Measurements from ENCODE around the gene C16orf46.

C16orf46 gene

DNA sequence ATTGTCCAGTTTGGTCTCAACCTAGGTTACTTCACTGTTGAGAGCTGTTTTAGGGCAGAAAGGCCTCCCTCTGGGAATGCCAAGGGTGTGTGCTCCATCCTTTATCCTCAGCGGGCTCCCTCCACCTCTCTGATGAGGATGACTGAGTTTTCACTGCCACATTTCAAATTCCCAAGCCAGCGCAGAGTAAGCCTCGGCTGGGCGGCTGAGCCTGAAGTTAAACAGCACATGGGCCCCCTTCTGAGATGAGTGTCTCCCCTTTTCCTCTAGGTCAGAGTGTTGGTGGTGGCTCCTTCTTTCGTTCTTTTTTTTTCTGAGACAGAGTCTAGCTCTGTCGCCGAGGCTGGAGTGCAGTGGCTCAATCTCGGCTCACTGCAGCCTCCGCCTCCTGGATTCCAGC is 24.7 kb upstream of the C16orf46 start:
- H4K20me1 ChIP-seq (ENCODE audit: control insufficient read depth, insufficient read depth, low read depth, low read length) = no peaks in the 10 kb centered on the region
- H3K36me3 ChIP-seq (ENCODE audit: control insufficient read depth, low read length) = no peaks in the 10 kb centered on the region
- H3K9me3 ChIP-seq (ENCODE audit: control insufficient read depth, insufficient read depth, low read length) = no peaks in the 10 kb centered on the region
- no peaks in the 10 kb centered on the region for H3K79me2 ChIP-seq (ENCODE audit: control insufficient read depth, low read length)
- H3K4me1 ChIP-seq (ENCODE audit: control insufficient read depth, low read length) = peaks cover 3% of the 10 kb centered on the region
- no peak overlapping the region for H3K4me3 ChIP-seq (ENCODE audit: low read length)
- H3K27me3 ChIP-seq (ENCODE audit: control insufficient read depth, low read length) = no peaks in the 10 kb centered on the region; the same call in 1 of the 2 replicates
- no peak overlapping the region for H3K27ac ChIP-seq (ENCODE audit: low read depth, low read length)
- H3K4me2 ChIP-seq (ENCODE audit: low read length) = no peak overlapping the region
- no peaks in the 10 kb centered on the region for H3K9me2 ChIP-seq (replicated peaks; ENCODE audit: control insufficient read depth, low read length)
- TF ChIP-seq EZH2phosphoT487 (IDR thresholded peaks at IDR 0.05; ENCODE audit: borderline replicate concordance, low read length) = no peak
- TF ChIP-seq, protein P1, sequence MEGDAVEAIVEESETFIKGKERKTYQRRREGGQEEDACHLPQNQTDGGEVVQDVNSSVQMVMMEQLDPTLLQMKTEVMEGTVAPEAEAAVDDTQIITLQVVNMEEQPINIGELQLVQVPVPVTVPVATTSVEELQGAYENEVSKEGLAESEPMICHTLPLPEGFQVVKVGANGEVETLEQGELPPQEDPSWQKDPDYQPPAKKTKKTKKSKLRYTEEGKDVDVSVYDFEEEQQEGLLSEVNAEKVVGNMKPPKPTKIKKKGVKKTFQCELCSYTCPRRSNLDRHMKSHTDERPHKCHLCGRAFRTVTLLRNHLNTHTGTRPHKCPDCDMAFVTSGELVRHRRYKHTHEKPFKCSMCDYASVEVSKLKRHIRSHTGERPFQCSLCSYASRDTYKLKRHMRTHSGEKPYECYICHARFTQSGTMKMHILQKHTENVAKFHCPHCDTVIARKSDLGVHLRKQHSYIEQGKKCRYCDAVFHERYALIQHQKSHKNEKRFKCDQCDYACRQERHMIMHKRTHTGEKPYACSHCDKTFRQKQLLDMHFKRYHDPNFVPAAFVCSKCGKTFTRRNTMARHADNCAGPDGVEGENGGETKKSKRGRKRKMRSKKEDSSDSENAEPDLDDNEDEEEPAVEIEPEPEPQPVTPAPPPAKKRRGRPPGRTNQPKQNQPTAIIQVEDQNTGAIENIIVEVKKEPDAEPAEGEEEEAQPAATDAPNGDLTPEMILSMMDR (IDR thresholded peaks at IDR 0.05; ENCODE audit: low read depth, low read length, poor library complexity, severe bottlenecking) = no peak
- no peaks in the 10 kb centered on the region for H3F3A ChIP-seq (ENCODE audit: control insufficient read depth, insufficient read depth)

DNA sequence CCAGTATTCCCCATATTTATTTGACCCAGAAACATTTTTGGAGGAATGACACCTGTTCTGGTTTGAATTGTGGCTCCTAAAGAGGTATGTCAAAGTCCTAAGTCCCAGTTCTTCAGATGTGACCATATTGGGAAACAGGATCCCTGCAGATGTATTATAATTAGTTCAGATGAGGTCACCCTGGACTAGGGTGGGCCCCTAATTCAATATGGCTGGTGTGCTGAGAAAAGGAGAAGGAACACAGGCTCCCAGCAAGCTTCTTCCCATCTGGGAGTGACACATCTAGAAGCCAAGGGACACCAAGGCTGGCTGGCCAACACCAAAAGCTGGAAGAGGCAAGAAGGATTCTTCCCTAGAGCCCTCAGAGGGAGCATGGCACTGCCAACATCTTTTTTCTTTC is 22.9 kb upstream of the C16orf46 start:
- no peaks in the 10 kb centered on the region; the same call in 1 of the 2 replicates for H3K36me3 ChIP-seq (ENCODE audit: control insufficient read depth, low read length)
- TF ChIP-seq EZH2phosphoT487 (IDR thresholded peaks at IDR 0.05; ENCODE audit: borderline replicate concordance, low read length) = no peak
- TF ChIP-seq, protein P1 (IDR thresholded peaks at IDR 0.05; ENCODE audit: low read depth, low read length, poor library complexity, severe bottlenecking) = no peak
- no peaks in the 10 kb centered on the region; the same call in 1 of the 2 replicates for H3K27me3 ChIP-seq (ENCODE audit: control insufficient read depth, low read length)
- H3K4me2 ChIP-seq (ENCODE audit: low read length) = no peak overlapping the region
- H3F3A ChIP-seq (ENCODE audit: control insufficient read depth, insufficient read depth) = no peaks in the 10 kb centered on the region
- H4K20me1 ChIP-seq (ENCODE audit: control insufficient read depth, insufficient read depth, low read depth, low read length) = no peaks in the 10 kb centered on the region
- no peaks in the 10 kb centered on the region for H3K9me3 ChIP-seq (ENCODE audit: control insufficient read depth, insufficient read depth, low read length)
- H3K9me2 ChIP-seq (replicated peaks; ENCODE audit: control insufficient read depth, low read length) = no peaks in the 10 kb centered on the region
- H3K4me3 ChIP-seq (ENCODE audit: low read length) = no peak overlapping the region
- peaks cover 10% of the 10 kb centered on the region for H3K79me2 ChIP-seq (ENCODE audit: control insufficient read depth, low read length)
- H3K27ac ChIP-seq (ENCODE audit: low read depth, low read length) = no peak overlapping the region
- peaks cover 9% of the 10 kb centered on the region for H3K4me1 ChIP-seq (ENCODE audit: control insufficient read depth, low read length)

DNA sequence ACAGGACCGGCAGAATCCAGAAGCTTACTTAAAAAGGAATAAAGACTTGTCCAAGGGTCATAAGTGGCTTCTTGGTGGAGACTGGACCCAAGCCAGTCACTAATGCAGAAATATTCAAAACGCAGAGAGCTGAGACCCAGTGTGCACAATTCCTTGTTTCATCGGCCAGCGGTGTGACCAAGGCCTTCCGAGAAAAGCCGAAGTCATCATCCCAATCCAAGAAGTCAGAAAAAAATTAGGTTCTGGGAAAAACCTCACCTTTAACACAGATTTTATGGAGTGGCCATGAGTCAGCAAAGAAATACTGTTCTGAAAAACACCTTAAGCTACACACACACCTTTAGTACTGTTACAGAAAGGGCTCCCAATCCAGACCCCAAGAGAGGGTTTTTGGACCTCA is 20.2 kb upstream of the C16orf46 start:
- Histone ChIP-seq H3K9me3 (ENCODE audit: control insufficient read depth, insufficient read depth, low read length) (no peaks in the 10 kb centered on the region), H3K27ac (ENCODE audit: low read depth, low read length) (no peak overlapping the region), H3K4me3 (ENCODE audit: low read length) (no peak overlapping the region), H3K27me3 (ENCODE audit: control insufficient read depth, low read length) (no peaks in the 10 kb centered on the region), H3F3A (ENCODE audit: control insufficient read depth, insufficient read depth) (no peaks in the 10 kb centered on the region), H3K4me2 (ENCODE audit: low read length) (no peak overlapping the region), H3K4me1 (ENCODE audit: control insufficient read depth, low read length) (peaks cover 25% of the 10 kb centered on the region), H3K9me2 (replicated peaks; ENCODE audit: control insufficient read depth, low read length) (no peaks in the 10 kb centered on the region), H4K20me1 (ENCODE audit: control insufficient read depth, insufficient read depth, low read depth, low read length) (no peaks in the 10 kb centered on the region), H3K36me3 (ENCODE audit: control insufficient read depth, low read length) (peaks cover 5% of the 10 kb centered on the region), H3K79me2 (ENCODE audit: control insufficient read depth, low read length) (peaks cover 37% of the 10 kb centered on the region)
- TF ChIP-seq EZH2phosphoT487 (IDR thresholded peaks at IDR 0.05; ENCODE audit: borderline replicate concordance, low read length) = no peak
- TF ChIP-seq, protein P1 (IDR thresholded peaks at IDR 0.05; ENCODE audit: low read depth, low read length, poor library complexity, severe bottlenecking) = no peak

Measured in DOHH2 (cell line).